Measurements from ENCODE around the gene PPP2R5E. TPM values are rescaled to one million over a fixed set of nuclear protein-coding genes. Genes with fewer than 3 reads are reported as not detected.

The PPP2R5E gene
- total and polyA plus RNA-seq, 10 of the 15 experiments (the other 5 are each of a cell fraction or from before 2014, with no cell fraction given): 11.4 to 56.2 (median 22.7) TPM

DNA sequence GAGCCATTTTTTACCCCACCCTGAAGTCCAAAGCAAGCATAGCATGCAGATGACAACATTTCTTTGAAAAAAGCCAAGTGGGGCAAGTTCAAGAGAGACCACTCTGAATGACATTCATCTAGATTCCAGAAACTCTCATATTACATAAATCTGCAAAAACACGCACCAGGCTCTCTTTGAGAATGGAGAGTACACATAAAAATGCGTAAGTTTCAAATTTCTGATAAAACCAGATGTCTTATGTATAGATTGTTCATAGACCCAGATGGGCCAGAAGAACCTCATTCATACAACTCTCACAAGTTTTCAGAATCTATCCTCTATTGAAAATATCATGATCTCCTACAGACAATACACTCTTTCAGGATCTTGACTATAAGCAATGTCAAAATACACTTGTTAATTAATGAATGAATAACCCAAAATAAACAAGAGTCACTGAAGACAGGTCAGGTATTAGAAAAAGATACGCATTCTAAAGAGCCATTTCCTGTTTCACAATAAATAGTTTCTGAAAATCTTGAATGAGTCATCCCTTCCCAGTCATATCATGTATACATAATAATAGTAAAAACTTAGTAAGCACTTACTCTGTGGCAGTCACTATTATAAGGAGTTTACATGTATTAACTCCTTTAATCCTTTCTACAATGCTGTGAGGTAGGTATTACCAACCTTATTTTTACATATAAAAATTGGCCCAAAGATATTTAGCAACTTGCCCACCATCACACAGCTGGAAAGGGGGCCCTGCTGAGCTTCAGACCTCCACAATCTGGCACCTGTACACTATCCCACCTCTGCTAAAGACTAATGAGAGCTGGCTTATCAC is 72.0 kb downstream of the PPP2R5E start (continued):
- TF ChIP-seq, protein P1, sequence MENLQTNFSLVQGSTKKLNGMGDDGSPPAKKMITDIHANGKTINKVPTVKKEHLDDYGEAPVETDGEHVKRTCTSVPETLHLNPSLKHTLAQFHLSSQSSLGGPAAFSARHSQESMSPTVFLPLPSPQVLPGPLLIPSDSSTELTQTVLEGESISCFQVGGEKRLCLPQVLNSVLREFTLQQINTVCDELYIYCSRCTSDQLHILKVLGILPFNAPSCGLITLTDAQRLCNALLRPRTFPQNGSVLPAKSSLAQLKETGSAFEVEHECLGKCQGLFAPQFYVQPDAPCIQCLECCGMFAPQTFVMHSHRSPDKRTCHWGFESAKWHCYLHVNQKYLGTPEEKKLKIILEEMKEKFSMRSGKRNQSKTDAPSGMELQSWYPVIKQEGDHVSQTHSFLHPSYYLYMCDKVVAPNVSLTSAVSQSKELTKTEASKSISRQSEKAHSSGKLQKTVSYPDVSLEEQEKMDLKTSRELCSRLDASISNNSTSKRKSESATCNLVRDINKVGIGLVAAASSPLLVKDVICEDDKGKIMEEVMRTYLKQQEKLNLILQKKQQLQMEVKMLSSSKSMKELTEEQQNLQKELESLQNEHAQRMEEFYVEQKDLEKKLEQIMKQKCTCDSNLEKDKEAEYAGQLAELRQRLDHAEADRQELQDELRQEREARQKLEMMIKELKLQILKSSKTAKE (IDR thresholded peaks at IDR 0.05; ENCODE audit: low read depth, poor library complexity, severe bottlenecking): peak; percentile 63
- TF ChIP-seq NR2F1 (conservative IDR thresholded peaks at IDR 0.05) (peak; percentile 59; the same call in 1 of the 2 replicates), IRF4 (IDR thresholded peaks at IDR 0.05; ENCODE audit: low read depth, low read length) (0 out of 2 replicates have a peak, but pooled peaks have one; percentile 19), JUNB (IDR thresholded peaks at IDR 0.05) (peak; percentile 96), BCL11A (IDR thresholded peaks at IDR 0.05; ENCODE audit: low read depth, low read length) (peak; percentile 39; the same call in 1 of the 2 replicates), EGR1 (IDR thresholded peaks at IDR 0.05; ENCODE audit: borderline replicate concordance in 1 of 2, low read depth in 2 of 2, low read length in 2 of 2) (no peak), RFX5 (IDR thresholded peaks at IDR 0.05; ENCODE audit: low read depth, low read length) (no peak), ZNF24 (IDR thresholded peaks at IDR 0.05) (peak; percentile 91), JUND (IDR thresholded peaks at IDR 0.05; ENCODE audit: low read depth, low read length) (peak; percentile 78), MTA2 (IDR thresholded peaks at IDR 0.05; ENCODE audit: low read depth) (peak; percentile 92), BACH1 (IDR thresholded peaks at IDR 0.05; ENCODE audit: borderline replicate concordance) (peak; percentile 89; the same call in 1 of the 2 replicates), NBN (IDR thresholded peaks at IDR 0.05) (0 out of 2 replicates have a peak, but pooled peaks have one; percentile 22), BMI1 (IDR thresholded peaks at IDR 0.05; ENCODE audit: borderline replicate concordance) (peak; percentile 45; the same call in 1 of the 2 replicates), BHLHE40 (IDR thresholded peaks at IDR 0.05; ENCODE audit: borderline replicate concordance in 1 of 2, low read depth in 2 of 2, low read length in 1 of 2) (0 out of 4 replicates have a peak, but pooled peaks of 1 of the 2 experiments have one; percentile 16), SMC3 (IDR thresholded peaks at IDR 0.05; ENCODE audit: borderline replicate concordance, low read length) (no peak), IKZF2 (IDR thresholded peaks at IDR 0.05) (peak in 1 of 2 experiments; percentile 58; a peak in 2 of 4 replicates), NFIC (IDR thresholded peaks at IDR 0.05; ENCODE audit: low read depth, low read length) (peak; percentile 94)
- TF ChIP-seq, protein P2, sequence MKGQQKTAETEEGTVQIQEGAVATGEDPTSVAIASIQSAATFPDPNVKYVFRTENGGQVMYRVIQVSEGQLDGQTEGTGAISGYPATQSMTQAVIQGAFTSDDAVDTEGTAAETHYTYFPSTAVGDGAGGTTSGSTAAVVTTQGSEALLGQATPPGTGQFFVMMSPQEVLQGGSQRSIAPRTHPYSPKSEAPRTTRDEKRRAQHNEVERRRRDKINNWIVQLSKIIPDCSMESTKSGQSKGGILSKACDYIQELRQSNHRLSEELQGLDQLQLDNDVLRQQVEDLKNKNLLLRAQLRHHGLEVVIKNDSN (IDR thresholded peaks at IDR 0.05; ENCODE audit: borderline replicate concordance, extremely low read length, insufficient read depth, low read depth, low read length): no peak
- TF ChIP-seq, protein P3, sequence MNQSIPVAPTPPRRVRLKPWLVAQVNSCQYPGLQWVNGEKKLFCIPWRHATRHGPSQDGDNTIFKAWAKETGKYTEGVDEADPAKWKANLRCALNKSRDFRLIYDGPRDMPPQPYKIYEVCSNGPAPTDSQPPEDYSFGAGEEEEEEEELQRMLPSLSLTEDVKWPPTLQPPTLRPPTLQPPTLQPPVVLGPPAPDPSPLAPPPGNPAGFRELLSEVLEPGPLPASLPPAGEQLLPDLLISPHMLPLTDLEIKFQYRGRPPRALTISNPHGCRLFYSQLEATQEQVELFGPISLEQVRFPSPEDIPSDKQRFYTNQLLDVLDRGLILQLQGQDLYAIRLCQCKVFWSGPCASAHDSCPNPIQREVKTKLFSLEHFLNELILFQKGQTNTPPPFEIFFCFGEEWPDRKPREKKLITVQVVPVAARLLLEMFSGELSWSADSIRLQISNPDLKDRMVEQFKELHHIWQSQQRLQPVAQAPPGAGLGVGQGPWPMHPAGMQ (IDR thresholded peaks at IDR 0.05; ENCODE audit: borderline replicate concordance): no peak
- TF ChIP-seq, protein P4, sequence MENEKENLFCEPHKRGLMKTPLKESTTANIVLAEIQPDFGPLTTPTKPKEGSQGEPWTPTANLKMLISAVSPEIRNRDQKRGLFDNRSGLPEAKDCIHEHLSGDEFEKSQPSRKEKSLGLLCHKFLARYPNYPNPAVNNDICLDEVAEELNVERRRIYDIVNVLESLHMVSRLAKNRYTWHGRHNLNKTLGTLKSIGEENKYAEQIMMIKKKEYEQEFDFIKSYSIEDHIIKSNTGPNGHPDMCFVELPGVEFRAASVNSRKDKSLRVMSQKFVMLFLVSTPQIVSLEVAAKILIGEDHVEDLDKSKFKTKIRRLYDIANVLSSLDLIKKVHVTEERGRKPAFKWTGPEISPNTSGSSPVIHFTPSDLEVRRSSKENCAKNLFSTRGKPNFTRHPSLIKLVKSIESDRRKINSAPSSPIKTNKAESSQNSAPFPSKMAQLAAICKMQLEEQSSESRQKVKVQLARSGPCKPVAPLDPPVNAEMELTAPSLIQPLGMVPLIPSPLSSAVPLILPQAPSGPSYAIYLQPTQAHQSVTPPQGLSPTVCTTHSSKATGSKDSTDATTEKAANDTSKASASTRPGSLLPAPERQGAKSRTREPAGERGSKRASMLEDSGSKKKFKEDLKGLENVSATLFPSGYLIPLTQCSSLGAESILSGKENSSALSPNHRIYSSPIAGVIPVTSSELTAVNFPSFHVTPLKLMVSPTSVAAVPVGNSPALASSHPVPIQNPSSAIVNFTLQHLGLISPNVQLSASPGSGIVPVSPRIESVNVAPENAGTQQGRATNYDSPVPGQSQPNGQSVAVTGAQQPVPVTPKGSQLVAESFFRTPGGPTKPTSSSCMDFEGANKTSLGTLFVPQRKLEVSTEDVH (IDR thresholded peaks at IDR 0.05; ENCODE audit: low read depth, partially characterized antibody): no peak
- TF ChIP-seq, protein P5, sequence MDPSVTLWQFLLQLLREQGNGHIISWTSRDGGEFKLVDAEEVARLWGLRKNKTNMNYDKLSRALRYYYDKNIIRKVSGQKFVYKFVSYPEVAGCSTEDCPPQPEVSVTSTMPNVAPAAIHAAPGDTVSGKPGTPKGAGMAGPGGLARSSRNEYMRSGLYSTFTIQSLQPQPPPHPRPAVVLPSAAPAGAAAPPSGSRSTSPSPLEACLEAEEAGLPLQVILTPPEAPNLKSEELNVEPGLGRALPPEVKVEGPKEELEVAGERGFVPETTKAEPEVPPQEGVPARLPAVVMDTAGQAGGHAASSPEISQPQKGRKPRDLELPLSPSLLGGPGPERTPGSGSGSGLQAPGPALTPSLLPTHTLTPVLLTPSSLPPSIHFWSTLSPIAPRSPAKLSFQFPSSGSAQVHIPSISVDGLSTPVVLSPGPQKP (IDR thresholded peaks at IDR 0.05; ENCODE audit: low read depth, low read length): no peak

Data from GM12878 (cell line).